Subcutaneous preadipocyte (primary cell): ENCODE measurements around the gene HRH3. TPM values are rescaled to one million over a fixed set of nuclear protein-coding genes. Genes with fewer than 3 reads are reported as not detected.

ENCODE experiments used
- total RNA-seq: library from RNA; depleted of rRNA; stranded (reverse); fragments of >200 nt; gene quantifications from 2 replicates; pipeline ENCODE4 v1.2.3, GENCODE V29; 2012

Gene HRH3
- not detected in 2 replicates for total RNA-seq

GRCh38 chr20:62219992-62220665, at the start of gene HRH3:
Gene HRH3 (minus strand): TSS chr20:62220278. CDS start chr20:62219970, 308 bp downstream.

GRCh38 chr20:62237801-62238568, 17.9 kb upstream of the HRH3 start, which contains the start of gene OSBPL2:
Gene OSBPL2 (plus strand): TSS chr20:62238521. CDS start chr20:62256185, 17,664 bp downstream.

GRCh38 chr20:62182469-62183425, 37.3 kb downstream of the HRH3 start, which contains the start of gene MTG2:
Gene MTG2 (plus strand): TSS chr20:62183028. CDS start chr20:62193421, 10,393 bp downstream.

Other genes starting within 250 kb of the HRH3 start
- 4.8 and 8.0 TPM in 2 replicates for gene TAF4, start 154.4 kb downstream of the HRH3 start, total RNA-seq
- gene LSM14B, start 97.8 kb downstream of the HRH3 start, total RNA-seq, result 32.3 and 34.8 TPM in 2 replicates
- gene PSMA7, start 76.9 kb downstream of the HRH3 start, total RNA-seq, result 283 and 322 TPM in 2 replicates
- gene SS18L1, start 76.5 kb downstream of the HRH3 start, total RNA-seq, result 12.1 and 14.3 TPM in 2 replicates
- gene MTG2, start 37.2 kb downstream of the HRH3 start, total RNA-seq, result 15.8 and 24.0 TPM in 2 replicates
- gene OSBPL2, start 18.2 kb upstream of the HRH3 start, total RNA-seq, result 14.7 and 18.6 TPM in 2 replicates
- gene ADRM1, start 82.7 kb upstream of the HRH3 start, total RNA-seq, result 112 and 115 TPM in 2 replicates
- gene LAMA5, start 147.0 kb upstream of the HRH3 start, total RNA-seq, result 33.1 and 88.8 TPM in 2 replicates
- 347 and 816 TPM in 2 replicates for gene RPS21, start 166.8 kb upstream of the HRH3 start, total RNA-seq
- gene CABLES2, start 187.0 kb upstream of the HRH3 start, total RNA-seq, result 1.1 and 1.6 TPM in 2 replicates
- gene RBBP8NL, start 207.3 kb upstream of the HRH3 start, total RNA-seq, result not detected in 2 replicates